Smooth muscle cell (in vitro differentiated cells): ENCODE data around the gene ZNF627. TPM values are rescaled to one million over a fixed set of nuclear protein-coding genes. Genes with fewer than 3 reads are reported as not detected.

Experiments
- DNase-seq: peaks from one replicate; lab custom pipeline; 2025; ENCODE audit not compliant: unreplicated experiment; lab: John Stamatoyannopoulos, UW
- H2AFZ ChIP-seq: fragments of 200-600 bp; sonication (generic); 2 replicates; pipeline ENCODE4 v1.6.0; 2016; ENCODE audit warnings: antibody characterized with exemption, low read depth, mild to moderate bottlenecking
- H3F3A ChIP-seq: fragments of 200-600 bp; sonication (generic); 2 replicates; pipeline ENCODE4 v1.6.0; 2017; ENCODE audit warnings: antibody characterized with exemption, low read depth
- H3K27ac ChIP-seq: fragments of 200-600 bp; sonication (generic); 2 replicates; pipeline ENCODE4 v1.5.1; 2016; ENCODE audit warnings: low read depth, mild to moderate bottlenecking
- H3K27me3 ChIP-seq: fragments of 200-600 bp; sonication (generic); 2 replicates; pipeline ENCODE4 v1.6.1; 2016; ENCODE audit warnings: low read depth, mild to moderate bottlenecking
- H3K36me3 ChIP-seq: fragments of 200-600 bp; sonication (generic); 2 replicates; pipeline ENCODE4 v1.5.1; 2016; ENCODE audit warnings: low read depth
- H3K4me1 ChIP-seq: fragments of 200-600 bp; sonication (generic); 2 replicates; pipeline ENCODE4 v1.5.1; 2016; ENCODE audit warnings: low read depth
- H3K4me2 ChIP-seq: fragments of 200-600 bp; sonication (generic); 2 replicates; pipeline ENCODE4 v1.6.0; 2016; ENCODE audit warnings: mild to moderate bottlenecking
- H3K4me3 ChIP-seq: fragments of 200-600 bp; sonication (generic); 2 replicates; pipeline ENCODE4 v1.5.1; 2016; ENCODE audit warnings: mild to moderate bottlenecking
- H3K79me2 ChIP-seq: fragments of 200-600 bp; sonication (generic); 2 replicates; pipeline ENCODE4 v1.6.0; 2016; ENCODE audit warnings: low read depth, mild to moderate bottlenecking
- H3K9ac ChIP-seq: fragments of 200-600 bp; sonication (generic); 2 replicates; pipeline ENCODE4 v1.6.0; 2016; ENCODE audit warnings: low read depth
- H3K9me3 ChIP-seq: fragments of 200-600 bp; sonication (generic); replicated peaks from 2 replicates; pipeline ENCODE4 v1.5.1; 2016; ENCODE audit warnings: low read depth
- H4K20me1 ChIP-seq: fragments of 200-600 bp; sonication (generic); 2 replicates; pipeline ENCODE4 v1.6.0; 2016; ENCODE audit warnings: low read depth
- WGBS: methylation state at CpG from one replicate; pipeline ENCODE4 v1.1.7; 2016; ENCODE audit warnings: low lambda C conversion rate; 5-methylcytosine and 5-hydroxymethylcytosine counted together
- polyA plus RNA-seq: library from polyadenylated mRNA; unstranded; fragments of >200 nt; fragmentation: Nextera tagmentation; extraction: Ambion mirVana; gene quantifications from 2 replicates; pipeline ENCODE4 v1.2.1, GENCODE V29; 2016
- total RNA-seq: library from RNA; depleted of rRNA; stranded (reverse); fragments of >200 nt; gene quantifications from 2 replicates; pipeline ENCODE4 v1.2.3, GENCODE V29; 2014
- TF ChIP-seq, protein P1 (sequence below): fragments of 200-600 bp; sonication (generic); IDR thresholded peaks from 2 replicates; pipeline ENCODE4 v1.5.1; 2017; ENCODE audit warnings: borderline replicate concordance, mild to moderate bottlenecking, antibody characterized with exemption; ENCODE audit not compliant: insufficient read depth, poor library complexity, severe bottlenecking

Gene ZNF627
- total and polyA plus RNA-seq, 2 experiments from 2014 or later, result 10.6 to 24.1 TPM

DNA sequence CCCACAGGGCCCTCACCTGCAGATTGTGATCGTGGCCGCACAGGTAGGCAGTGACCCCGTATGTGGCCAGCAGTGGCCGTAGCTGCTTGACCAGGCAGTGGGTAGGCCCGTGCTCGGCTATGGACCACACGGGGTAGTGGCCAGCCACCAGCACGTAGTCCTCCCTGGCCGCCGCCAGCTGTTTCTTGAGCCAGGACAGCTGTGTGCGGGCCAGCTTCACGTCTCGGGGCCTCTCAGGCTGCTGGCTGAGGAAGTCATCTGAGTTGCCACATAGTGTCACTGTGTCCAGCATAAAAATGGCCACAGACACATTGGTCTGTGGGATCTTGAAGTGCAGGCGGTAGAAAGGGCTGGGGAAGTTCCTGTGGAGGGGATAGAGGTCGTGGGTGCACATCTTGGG lies 21.1 kb upstream of the ZNF627 start:
- TF ChIP-seq, protein P1, sequence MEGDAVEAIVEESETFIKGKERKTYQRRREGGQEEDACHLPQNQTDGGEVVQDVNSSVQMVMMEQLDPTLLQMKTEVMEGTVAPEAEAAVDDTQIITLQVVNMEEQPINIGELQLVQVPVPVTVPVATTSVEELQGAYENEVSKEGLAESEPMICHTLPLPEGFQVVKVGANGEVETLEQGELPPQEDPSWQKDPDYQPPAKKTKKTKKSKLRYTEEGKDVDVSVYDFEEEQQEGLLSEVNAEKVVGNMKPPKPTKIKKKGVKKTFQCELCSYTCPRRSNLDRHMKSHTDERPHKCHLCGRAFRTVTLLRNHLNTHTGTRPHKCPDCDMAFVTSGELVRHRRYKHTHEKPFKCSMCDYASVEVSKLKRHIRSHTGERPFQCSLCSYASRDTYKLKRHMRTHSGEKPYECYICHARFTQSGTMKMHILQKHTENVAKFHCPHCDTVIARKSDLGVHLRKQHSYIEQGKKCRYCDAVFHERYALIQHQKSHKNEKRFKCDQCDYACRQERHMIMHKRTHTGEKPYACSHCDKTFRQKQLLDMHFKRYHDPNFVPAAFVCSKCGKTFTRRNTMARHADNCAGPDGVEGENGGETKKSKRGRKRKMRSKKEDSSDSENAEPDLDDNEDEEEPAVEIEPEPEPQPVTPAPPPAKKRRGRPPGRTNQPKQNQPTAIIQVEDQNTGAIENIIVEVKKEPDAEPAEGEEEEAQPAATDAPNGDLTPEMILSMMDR, result no peak

DNA sequence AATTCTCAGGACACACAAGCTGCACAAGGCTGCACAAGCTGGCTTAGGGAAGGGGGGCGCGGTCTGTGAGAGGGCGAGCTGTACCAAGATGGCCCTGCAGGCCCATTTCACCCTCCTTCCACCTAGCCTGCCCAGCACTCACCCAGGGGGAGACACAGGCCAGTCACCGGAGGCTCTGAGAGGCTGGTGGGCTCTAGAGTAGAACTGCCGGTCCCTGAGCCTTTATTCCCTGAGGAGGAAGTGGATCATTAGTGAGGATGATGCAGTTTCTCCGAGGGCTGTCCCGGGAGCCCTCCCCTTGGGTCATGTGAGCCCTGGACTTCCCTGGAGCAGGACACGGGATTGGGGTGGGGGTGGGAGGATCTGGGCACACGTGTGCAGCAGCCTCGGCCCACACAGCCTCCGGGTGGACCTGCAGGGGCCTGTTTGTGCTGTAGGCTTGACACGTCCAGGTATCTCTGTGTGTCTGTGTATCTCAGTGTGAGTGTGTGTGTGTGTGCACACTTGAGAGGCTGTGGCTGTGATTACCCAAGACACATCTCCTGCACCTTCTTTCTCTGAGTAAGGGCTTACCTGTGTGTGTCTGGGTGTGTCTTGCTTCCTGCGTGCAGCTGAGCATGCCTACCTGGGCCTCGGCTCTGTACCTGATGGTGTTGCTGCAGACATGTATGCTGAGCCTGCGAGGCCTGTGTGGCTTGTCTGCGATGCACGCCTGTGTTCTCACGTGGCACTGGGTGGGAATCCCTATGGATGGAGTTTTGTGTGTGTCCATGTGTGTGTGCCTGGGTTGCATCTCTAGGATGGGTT lies 19.6 kb upstream of the ZNF627 start, which contains the start of gene ACP5:
ACP5 (minus strand) TSS at position 195 of the 807 bp plus-strand sequence. CDS start 328 bp downstream, outside the sequence.
- no peaks in the 10 kb centered on the region for H4K20me1 ChIP-seq
- H3K36me3 ChIP-seq, result no peaks in the 10 kb centered on the region
- no peak within 1 kb of the TSS for H3K27ac ChIP-seq
- H3K9ac ChIP-seq, result no peak within 1 kb of the TSS
- TF ChIP-seq, protein P1, result no peak
- 69% methylated on average over 18 of the region's 18 CpGs for WGBS
- no peaks in the 10 kb centered on the region for H3K9me3 ChIP-seq
- no peaks in the 10 kb centered on the region for H3K79me2 ChIP-seq
- peak within 1 kb of the TSS; percentile 13 for H3K4me3 ChIP-seq
- peak within 1 kb of the TSS; percentile 36 for H3K4me2 ChIP-seq
- no peaks in the 10 kb centered on the region for H3F3A ChIP-seq
- no peaks in the 10 kb centered on the region for H3K4me1 ChIP-seq
- no peak within 1 kb of the TSS for H2AFZ ChIP-seq
- no peak for DNase-seq
- peaks cover 14% of the 10 kb centered on the region for H3K27me3 ChIP-seq

More for the DNA sequence above, 21.1 kb upstream of the ZNF627 start:
- 92% methylated on average over 15 of the region's 15 CpGs for WGBS
- DNase-seq, result no peak
- no peak overlapping the region for H3K27ac ChIP-seq
- H3K4me2 ChIP-seq, result no peak overlapping the region
- H4K20me1 ChIP-seq, result no peaks in the 10 kb centered on the region
- no peaks in the 10 kb centered on the region for H3K36me3 ChIP-seq
- no peaks in the 10 kb centered on the region for H3F3A ChIP-seq
- no peaks in the 10 kb centered on the region for H3K4me1 ChIP-seq
- H3K27me3 ChIP-seq, result peaks cover 14% of the 10 kb centered on the region
- H3K9me3 ChIP-seq, result no peaks in the 10 kb centered on the region
- no peaks in the 10 kb centered on the region for H3K79me2 ChIP-seq
- no peak overlapping the region for H3K9ac ChIP-seq
- H3K4me3 ChIP-seq, result no peak overlapping the region
- H2AFZ ChIP-seq, result no peak overlapping the region

DNA sequence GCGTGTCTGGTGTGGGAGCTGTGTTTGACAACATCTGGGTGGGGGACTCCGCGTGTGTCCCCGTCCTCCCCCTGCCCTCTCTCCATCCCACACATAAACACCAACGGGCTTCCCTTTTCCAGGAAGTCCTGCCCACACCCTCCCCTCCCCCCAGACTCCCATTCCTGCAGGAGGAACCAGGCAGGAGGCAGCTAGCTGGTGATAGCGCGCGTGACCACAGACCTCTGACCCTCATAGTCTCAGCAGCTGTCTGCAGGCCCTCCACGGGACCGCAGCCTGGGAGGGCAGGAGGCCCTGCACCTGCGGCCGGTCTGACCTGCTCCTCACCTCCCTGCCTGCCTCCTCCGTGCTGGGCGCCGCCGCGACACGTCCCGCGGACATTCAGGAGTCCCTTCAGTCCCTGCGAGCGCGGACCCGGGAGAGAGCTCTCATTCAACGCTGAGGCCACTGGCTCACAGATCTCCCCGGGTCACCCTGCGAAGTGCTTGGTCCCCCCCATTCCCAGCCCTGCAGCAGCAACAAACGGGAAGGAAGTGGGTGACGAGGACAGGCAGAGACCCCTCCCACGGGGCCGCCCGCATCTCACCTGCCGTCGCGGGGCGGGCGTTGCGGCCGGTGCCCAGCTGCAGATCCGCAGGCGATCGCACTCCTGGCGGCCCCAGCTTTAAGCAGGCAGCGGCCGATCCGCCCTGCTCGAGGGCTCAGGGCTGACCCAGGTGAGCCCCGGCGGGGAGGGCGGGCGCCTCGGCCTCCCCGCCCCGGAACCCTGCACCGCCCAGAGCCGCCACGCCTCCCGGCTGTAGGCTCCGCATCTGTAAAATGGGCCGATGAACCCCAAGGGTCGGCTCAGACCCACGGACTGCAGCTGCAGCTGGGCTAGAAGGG lies 18.8 kb upstream of the ZNF627 start:
- H3K27ac ChIP-seq, result no peak overlapping the region
- H3K36me3 ChIP-seq, result no peaks in the 10 kb centered on the region
- 33% methylated on average over 55 of the region's 62 CpGs for WGBS
- no peaks in the 10 kb centered on the region for H4K20me1 ChIP-seq
- H3K4me2 ChIP-seq, result peak overlapping the region; percentile 36
- H3K79me2 ChIP-seq, result no peaks in the 10 kb centered on the region
- TF ChIP-seq, protein P1, result no peak
- peaks cover 14% of the 10 kb centered on the region for H3K27me3 ChIP-seq
- H3K9me3 ChIP-seq, result no peaks in the 10 kb centered on the region
- H3K4me3 ChIP-seq, result peak overlapping the region; percentile 13
- H3F3A ChIP-seq, result no peaks in the 10 kb centered on the region
- no peak overlapping the region for H2AFZ ChIP-seq
- no peak overlapping the region for H3K9ac ChIP-seq
- DNase-seq, result no peak
- no peaks in the 10 kb centered on the region for H3K4me1 ChIP-seq
